ENCODE results near the gene ZNF518B. TPM values are rescaled to one million over a fixed set of nuclear protein-coding genes. Genes with fewer than 3 reads are reported as not detected.

The ZNF518B gene
- polyA plus RNA-seq, 2 of the 4 experiments (the other 2 are of a cell fraction), result 5.1 to 10.8 TPM

DNA sequence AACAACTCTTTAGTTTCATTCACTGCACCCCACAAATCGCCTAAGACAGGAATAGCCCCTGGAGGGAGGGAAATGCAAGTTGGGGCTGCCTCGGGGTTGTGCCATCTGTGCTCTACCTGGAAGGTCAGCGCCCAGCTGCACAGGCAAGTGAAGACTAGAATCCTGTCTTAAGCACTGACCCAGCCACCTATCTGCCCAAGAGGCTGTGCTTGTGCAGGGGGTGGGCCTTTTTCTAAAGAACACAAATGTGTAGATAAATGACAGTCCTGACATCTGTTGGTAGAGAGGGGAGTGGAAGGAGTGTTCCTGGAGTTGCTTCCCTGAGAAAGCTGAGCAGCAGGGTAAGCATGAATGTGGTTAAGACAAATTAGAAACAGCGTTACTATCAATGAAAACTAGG is 15.7 kb downstream of the ZNF518B start:
- POLR2A ChIA-PET, result no interaction called here
- no peak for DNase-seq (ENCODE audit: low read depth in 1 of 2, low spot score in 1 of 2)
- no peak for FAIRE-seq
- ATAC-seq, result no peak
- no peak for TF ChIP-seq CHD2 (IDR thresholded peaks at IDR 0.05; ENCODE audit: low read length, partially characterized antibody)
- no peak for TF ChIP-seq RFX5 (IDR thresholded peaks at IDR 0.05)
- TF ChIP-seq FOXS1 (CRISPR knock-in tag; IDR thresholded peaks at IDR 0.05), result no peak
- TF ChIP-seq ZSCAN20 (CRISPR knock-in tag; IDR thresholded peaks at IDR 0.05), result no peak
- TF ChIP-seq, protein P1, sequence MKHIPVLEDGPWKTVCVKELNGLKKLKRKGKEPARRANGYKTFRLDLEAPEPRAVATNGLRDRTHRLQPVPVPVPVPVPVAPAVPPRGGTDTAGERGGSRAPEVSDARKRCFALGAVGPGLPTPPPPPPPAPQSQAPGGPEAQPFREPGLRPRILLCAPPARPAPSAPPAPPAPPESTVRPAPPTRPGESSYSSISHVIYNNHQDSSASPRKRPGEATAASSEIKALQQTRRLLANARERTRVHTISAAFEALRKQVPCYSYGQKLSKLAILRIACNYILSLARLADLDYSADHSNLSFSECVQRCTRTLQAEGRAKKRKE (CRISPR knock-in tag; IDR thresholded peaks at IDR 0.05; ENCODE audit: low read depth), result no peak
- TF ChIP-seq ZC3H11A (IDR thresholded peaks at IDR 0.05), result no peak
- TF ChIP-seq FOSL2 (IDR thresholded peaks at IDR 0.05), result no peak
- TF ChIP-seq FOSL2 (CRISPR knock-in tag; IDR thresholded peaks at IDR 0.05), result no peak
- TF ChIP-seq ZNF302 (CRISPR knock-in tag; IDR thresholded peaks at IDR 0.05), result no peak
- no peak for TF ChIP-seq CTCF (IDR thresholded peaks at IDR 0.05)
- TF ChIP-seq HDAC2 (IDR thresholded peaks at IDR 0.05), result no peak
- no peak for TF ChIP-seq CBX2 (IDR thresholded peaks at IDR 0.05; ENCODE audit: borderline replicate concordance, low read depth)
- no peak for TF ChIP-seq RCOR1 (IDR thresholded peaks at IDR 0.05; ENCODE audit: low read depth, low read length)
- no peak for TF ChIP-seq TP53 (CRISPR knock-in tag; IDR thresholded peaks at IDR 0.05)
- no peak for TF ChIP-seq CHD4 (IDR thresholded peaks at IDR 0.05; ENCODE audit: borderline replicate concordance)
- TF ChIP-seq TFCP2L1 (CRISPR knock-in tag; IDR thresholded peaks at IDR 0.05), result no peak
- TF ChIP-seq HES2 (IDR thresholded peaks at IDR 0.05), result no peak
- Histone ChIP-seq H3K4me3 (no peak overlapping the region), H3K9me3 (peaks cover 40% of the 10 kb centered on the region), H3K27ac (no peak overlapping the region), H3K4me2 (no peak overlapping the region), H3K4me1 (no peaks in the 10 kb centered on the region)
- CTCF ChIA-PET, result no interaction called here
- WGBS (ENCODE audit: missing lambda C conversion rate), result 87% methylated on average over 4 of the region's 4 CpGs

DNA sequence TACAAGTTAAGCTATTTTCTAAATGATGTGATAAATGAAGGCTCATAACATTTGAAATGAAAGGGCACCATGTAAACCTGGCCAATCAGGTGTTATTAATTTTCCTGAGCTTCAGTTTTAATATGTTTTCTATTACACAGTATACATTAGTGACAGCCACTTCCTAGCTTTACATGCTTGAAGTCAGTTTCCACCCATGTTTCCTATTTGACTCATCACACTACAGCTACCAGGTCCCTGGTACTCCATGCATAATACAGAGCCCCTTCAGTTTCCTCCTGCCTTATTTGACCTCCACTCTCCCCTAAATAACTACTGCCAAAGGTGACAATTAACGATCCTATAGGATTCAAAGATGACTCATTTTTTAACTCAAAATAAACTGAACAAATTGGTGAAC is 18.3 kb downstream of the ZNF518B start:
- no peak overlapping the region for H3K27ac ChIP-seq
- 71% methylated on average over 1 of the region's 1 CpG for WGBS (ENCODE audit: missing lambda C conversion rate)
- H3K9me3 ChIP-seq, result peaks cover 16% of the 10 kb centered on the region; the same call in 2 of the 3 replicates
- POLR2A ChIA-PET, result no interaction called here
- H3K4me3 ChIP-seq, result no peak overlapping the region
- H3K4me2 ChIP-seq, result no peak overlapping the region
- ATAC-seq (no peak), DNase-seq (ENCODE audit: low read depth in 1 of 2, low spot score in 1 of 2) (no peak), FAIRE-seq (no peak)
- no peak for TF ChIP-seq ZSCAN20 (CRISPR knock-in tag; IDR thresholded peaks at IDR 0.05)
- no peak for TF ChIP-seq EHF (CRISPR knock-in tag; IDR thresholded peaks at IDR 0.05)
- no peak for TF ChIP-seq BCL3 (IDR thresholded peaks at IDR 0.05)
- TF ChIP-seq HOXB13 (CRISPR knock-in tag; IDR thresholded peaks at IDR 0.05; ENCODE audit: low read depth), result no peak
- no peak for TF ChIP-seq EP300 (IDR thresholded peaks at IDR 0.05)
- TF ChIP-seq POLR2AphosphoS2 (conservative IDR thresholded peaks at IDR 0.05; ENCODE audit: low read length), result no peak
- TF ChIP-seq FOSB (CRISPR knock-in tag; IDR thresholded peaks at IDR 0.05), result no peak
- TF ChIP-seq HEYL (CRISPR knock-in tag; IDR thresholded peaks at IDR 0.05), result no peak
- no peak for TF ChIP-seq ESRRA (IDR thresholded peaks at IDR 0.05; ENCODE audit: borderline replicate concordance, low read length)
- no peak for TF ChIP-seq HOXA7 (CRISPR knock-in tag; IDR thresholded peaks at IDR 0.05)
- no peak for TF ChIP-seq GATA3 (IDR thresholded peaks at IDR 0.05; ENCODE audit: borderline replicate concordance)
- TF ChIP-seq ZNF302 (CRISPR knock-in tag; IDR thresholded peaks at IDR 0.05), result no peak
- no peak for TF ChIP-seq KDM1A (IDR thresholded peaks at IDR 0.05; ENCODE audit: low read depth)
- TF ChIP-seq PHF8 (IDR thresholded peaks at IDR 0.05; ENCODE audit: borderline replicate concordance, low read depth), result no peak
- TF ChIP-seq RNF2 (IDR thresholded peaks at IDR 0.05; ENCODE audit: borderline replicate concordance, low read depth), result no peak
- no peak for TF ChIP-seq MAFK (IDR thresholded peaks at IDR 0.05; ENCODE audit: partially characterized antibody)
- CTCF ChIA-PET, result no interaction called here
- H3K4me1 ChIP-seq, result no peaks in the 10 kb centered on the region
